NCI-H1092 (cell line): ENCODE measurements around the gene MDGA2.
"Not testable (repeated sequence)": the region's sequence is repeated elsewhere in the genome, so short reads cannot be mapped to it uniquely, and the experiment has no call there.

ENCODE experiments used
- DNase-seq: peaks from one replicate; lab custom pipeline; 2025; lab: John Stamatoyannopoulos, UW

The MDGA2 gene

GRCh38 chr14:47328376-47328775 is 347.0 kb downstream of the MDGA2 start:
- no peak for DNase-seq

GRCh38 chr14:47327336-47327735 is 348.1 kb downstream of the MDGA2 start:
- no peak for DNase-seq

GRCh38 chr14:47322751-47323150 is 352.7 kb downstream of the MDGA2 start:
- DNase-seq = no peak

- DNase-seq = no peak
Measured at GRCh38 chr14:47302121-47302520, 373.3 kb downstream of the MDGA2 start.

GRCh38 chr14:47300796-47301195 is 374.6 kb downstream of the MDGA2 start:
- DNase-seq = no peak

- no peak for DNase-seq
Measured at GRCh38 chr14:47297374-47297773, 378.0 kb downstream of the MDGA2 start.

GRCh38 chr14:47284283-47284682 is 391.1 kb downstream of the MDGA2 start:
- DNase-seq = no peak

GRCh38 chr14:47281761-47282160 is 393.6 kb downstream of the MDGA2 start:
- not testable (repeated sequence) for DNase-seq

- peak; percentile 30 for DNase-seq
Measured at GRCh38 chr14:47278233-47278842, 397.1 kb downstream of the MDGA2 start.

- no peak for DNase-seq
Measured at GRCh38 chr14:47277703-47278102, 397.7 kb downstream of the MDGA2 start.

GRCh38 chr14:47276931-47277330 is 398.5 kb downstream of the MDGA2 start:
- DNase-seq = no peak

GRCh38 chr14:47273939-47274338 is 401.5 kb downstream of the MDGA2 start:
- DNase-seq = no peak

- no peak for DNase-seq
Measured at GRCh38 chr14:47270715-47271114, 404.7 kb downstream of the MDGA2 start.

GRCh38 chr14:47269756-47270492 is 405.5 kb downstream of the MDGA2 start:
- no peak for DNase-seq

- no peak for DNase-seq
Measured at GRCh38 chr14:47264842-47265241, 410.6 kb downstream of the MDGA2 start.

GRCh38 chr14:47262801-47263200 is 412.6 kb downstream of the MDGA2 start:
- no peak for DNase-seq

GRCh38 chr14:47261350-47261749 is 414.1 kb downstream of the MDGA2 start:
- no peak for DNase-seq

- no peak for DNase-seq
Measured at GRCh38 chr14:47259796-47260195, 415.6 kb downstream of the MDGA2 start.

- no peak for DNase-seq
Measured at GRCh38 chr14:47257013-47257412, 418.4 kb downstream of the MDGA2 start.

- DNase-seq = no peak
Measured at GRCh38 chr14:47252802-47253201, 422.6 kb downstream of the MDGA2 start.

- no peak for DNase-seq
Measured at GRCh38 chr14:47246367-47246766, 429.0 kb downstream of the MDGA2 start.

GRCh38 chr14:47242579-47242978 is 432.8 kb downstream of the MDGA2 start:
- DNase-seq = not testable (repeated sequence)

- no peak for DNase-seq
Measured at GRCh38 chr14:47240748-47241437, 434.5 kb downstream of the MDGA2 start.
